ENCODE results near the gene RAP1A.
A peak's percentile ranks its signal among the peaks of the same experiment; 100 is the strongest.

Gene RAP1A

GRCh38 chr1:111732718-111733117 is 113.1 kb downstream of the RAP1A start:
- Mint-ChIP-seq H3K27ac (no peak overlapping the region), H3K4me1 (peaks cover 34% of the 10 kb centered on the region), H3K27me3 (ENCODE audit: low read depth, poor library complexity) (peaks cover 9% of the 10 kb centered on the region), H3K36me3 (ENCODE audit: low read depth) (peaks cover 4% of the 10 kb centered on the region), H3K9me3 (no peaks in the 10 kb centered on the region), H3K4me3 (peak overlapping the region; percentile 34)
- no peak for TF ChIP-seq CTCF (IDR thresholded peaks at IDR 0.05)
- no peak for DNase-seq

GRCh38 chr1:111733183-111733991 is 113.8 kb downstream of the RAP1A start:
- Mint-ChIP-seq H3K36me3 (ENCODE audit: low read depth) (no peaks in the 10 kb centered on the region), H3K4me3 (peak overlapping the region; percentile 34), H3K9me3 (no peaks in the 10 kb centered on the region), H3K27ac (no peak overlapping the region), H3K4me1 (peaks cover 27% of the 10 kb centered on the region), H3K27me3 (ENCODE audit: low read depth, poor library complexity) (peaks cover 9% of the 10 kb centered on the region)
- peak; percentile 33 for DNase-seq
- no peak for TF ChIP-seq CTCF (IDR thresholded peaks at IDR 0.05)

GRCh38 chr1:111733992-111734341 is 114.4 kb downstream of the RAP1A start:
- Mint-ChIP-seq H3K27ac (no peak overlapping the region), H3K27me3 (ENCODE audit: low read depth, poor library complexity) (peaks cover 9% of the 10 kb centered on the region), H3K36me3 (ENCODE audit: low read depth) (no peaks in the 10 kb centered on the region), H3K4me1 (peaks cover 26% of the 10 kb centered on the region), H3K4me3 (no peak overlapping the region), H3K9me3 (no peaks in the 10 kb centered on the region)
- no peak for TF ChIP-seq CTCF (IDR thresholded peaks at IDR 0.05)
- DNase-seq = no peak

GRCh38 chr1:111734426-111734825 is 114.8 kb downstream of the RAP1A start:
- Mint-ChIP-seq H3K4me1 (peaks cover 21% of the 10 kb centered on the region), H3K9me3 (no peaks in the 10 kb centered on the region), H3K27me3 (ENCODE audit: low read depth, poor library complexity) (peaks cover 9% of the 10 kb centered on the region), H3K27ac (no peak overlapping the region), H3K36me3 (ENCODE audit: low read depth) (no peaks in the 10 kb centered on the region), H3K4me3 (no peak overlapping the region)
- TF ChIP-seq CTCF (IDR thresholded peaks at IDR 0.05) = no peak
- DNase-seq = no peak

- DNase-seq = no peak
Measured at GRCh38 chr1:111734856-111735255, 115.3 kb downstream of the RAP1A start.

More at GRCh38 chr1:111734856-111735255, 115.3 kb downstream of the RAP1A start:
- TF ChIP-seq CTCF (IDR thresholded peaks at IDR 0.05) = no peak
- Mint-ChIP-seq H3K36me3 (ENCODE audit: low read depth) (no peaks in the 10 kb centered on the region), H3K9me3 (no peaks in the 10 kb centered on the region), H3K4me1 (peaks cover 20% of the 10 kb centered on the region), H3K27me3 (ENCODE audit: low read depth, poor library complexity) (peaks cover 9% of the 10 kb centered on the region), H3K4me3 (no peak overlapping the region), H3K27ac (no peak overlapping the region)
